NCI-H1105 treated with DMSO at 0.1 percent for 48 hours (cell line): ENCODE results near the gene CLVS2.

ENCODE experiments used
- DNase-seq: peaks from one replicate; lab custom pipeline; 2025; lab: John Stamatoyannopoulos, UW

CLVS2 gene, protein sequence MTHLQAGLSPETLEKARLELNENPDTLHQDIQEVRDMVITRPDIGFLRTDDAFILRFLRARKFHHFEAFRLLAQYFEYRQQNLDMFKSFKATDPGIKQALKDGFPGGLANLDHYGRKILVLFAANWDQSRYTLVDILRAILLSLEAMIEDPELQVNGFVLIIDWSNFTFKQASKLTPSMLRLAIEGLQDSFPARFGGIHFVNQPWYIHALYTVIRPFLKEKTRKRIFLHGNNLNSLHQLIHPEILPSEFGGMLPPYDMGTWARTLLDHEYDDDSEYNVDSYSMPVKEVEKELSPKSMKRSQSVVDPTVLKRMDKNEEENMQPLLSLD

DNA sequence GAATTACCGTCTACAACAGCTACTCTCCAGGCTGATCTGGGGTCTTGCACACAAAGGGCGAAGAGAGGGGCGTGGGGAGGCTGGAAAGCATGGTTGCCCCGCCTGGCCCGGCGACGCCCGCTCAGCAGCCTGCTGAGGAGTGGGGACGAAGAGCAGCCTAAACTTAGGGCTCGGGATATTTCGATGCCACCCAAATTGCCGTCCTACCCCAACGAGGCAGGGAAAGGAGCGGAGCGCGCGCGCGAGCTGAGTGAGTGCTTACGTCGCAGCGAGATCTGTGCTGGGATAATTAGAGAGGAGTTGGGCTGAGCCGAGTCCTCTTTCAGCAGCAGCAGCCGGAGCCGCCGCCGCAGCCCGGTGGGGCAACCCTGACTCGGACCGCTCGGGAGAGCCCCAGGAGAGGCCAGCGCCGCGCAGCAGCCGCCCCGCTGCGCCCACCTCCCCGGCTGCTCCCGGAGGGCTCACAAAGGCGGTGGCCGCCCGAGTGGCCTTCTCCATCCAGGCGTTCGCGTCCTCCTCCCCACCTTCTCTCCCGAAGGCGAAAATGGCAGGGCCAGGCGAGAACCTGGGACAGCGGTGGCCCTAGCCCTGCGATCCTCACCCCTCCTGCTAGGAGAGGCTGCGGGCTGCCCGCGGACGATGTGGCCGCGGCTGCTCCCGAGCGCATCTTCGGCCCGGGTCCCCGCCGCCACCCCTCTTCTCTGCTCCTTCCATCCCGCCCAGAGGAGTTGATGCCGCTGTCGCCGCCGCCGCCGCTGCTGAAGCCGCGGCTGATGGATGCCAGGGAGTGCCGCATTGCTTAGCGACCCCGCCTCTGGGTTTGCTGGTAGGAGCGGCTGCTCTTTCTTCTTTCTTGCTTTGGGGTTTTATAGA, at the start of gene CLVS2:
Gene CLVS2, plus strand, starts transcription at position 315 of the 873 bp plus-strand sequence. CDS start 1,543 bp downstream, outside the sequence.
- DNase-seq, result peak; percentile 79

DNA sequence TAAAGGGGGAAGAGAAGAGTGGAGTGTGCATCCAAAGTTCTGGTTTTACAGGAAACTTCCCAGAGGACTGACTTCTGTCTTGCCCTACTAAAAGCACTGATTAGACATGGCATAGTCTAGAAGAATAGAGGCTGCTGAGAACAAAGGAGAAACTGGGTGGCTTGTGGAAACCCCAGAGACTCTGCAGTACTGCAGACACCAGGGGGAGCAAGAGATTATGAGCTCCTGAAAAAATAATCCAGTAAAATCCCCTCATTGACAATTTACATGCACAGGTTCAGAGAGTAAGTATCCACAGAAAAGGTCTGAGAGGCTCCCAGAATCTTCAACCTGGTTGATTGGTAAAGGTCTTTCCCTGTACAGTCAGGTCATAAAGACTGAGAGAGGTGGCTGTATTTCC, 48.7 kb upstream of the CLVS2 start:
- DNase-seq, result peak; percentile 8

DNA sequence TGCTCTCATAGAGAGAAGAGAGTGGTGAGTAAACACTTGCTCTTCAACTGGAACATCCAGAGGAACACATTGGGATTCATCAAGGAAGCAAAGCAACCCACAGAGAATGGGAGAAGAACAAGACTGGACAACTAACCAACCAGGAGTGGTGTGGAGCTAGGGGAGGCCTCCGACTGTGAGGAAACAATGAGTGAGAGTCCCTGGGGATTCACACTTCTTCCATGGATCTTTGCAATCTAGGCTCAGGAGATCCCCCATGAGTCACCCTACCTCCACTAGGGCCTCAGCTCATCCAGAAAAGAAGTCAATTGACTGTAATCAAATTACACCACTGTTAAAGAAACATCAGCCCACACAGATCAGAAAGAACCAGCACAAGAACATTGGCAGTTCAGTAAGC, 42.3 kb upstream of the CLVS2 start:
- no peak for DNase-seq

DNA sequence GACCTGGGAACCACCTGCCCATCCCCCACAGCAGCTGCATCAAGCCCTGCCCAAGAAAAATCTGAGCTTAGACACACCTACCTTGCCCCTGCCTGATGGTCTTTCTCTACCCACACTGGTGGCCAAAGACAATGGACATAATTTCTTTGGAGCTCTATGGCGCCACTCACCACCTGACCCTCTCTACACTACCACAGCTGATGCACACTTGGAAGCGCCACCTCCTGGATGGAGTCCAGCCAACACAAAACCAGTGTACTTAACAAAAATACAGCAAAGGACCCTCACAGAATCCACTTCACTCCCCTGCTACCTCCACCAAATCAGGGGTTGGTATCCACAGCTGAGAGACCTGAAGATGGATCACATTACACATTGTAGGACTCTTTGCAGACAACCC, 39.7 kb upstream of the CLVS2 start:
- no peak for DNase-seq

DNA sequence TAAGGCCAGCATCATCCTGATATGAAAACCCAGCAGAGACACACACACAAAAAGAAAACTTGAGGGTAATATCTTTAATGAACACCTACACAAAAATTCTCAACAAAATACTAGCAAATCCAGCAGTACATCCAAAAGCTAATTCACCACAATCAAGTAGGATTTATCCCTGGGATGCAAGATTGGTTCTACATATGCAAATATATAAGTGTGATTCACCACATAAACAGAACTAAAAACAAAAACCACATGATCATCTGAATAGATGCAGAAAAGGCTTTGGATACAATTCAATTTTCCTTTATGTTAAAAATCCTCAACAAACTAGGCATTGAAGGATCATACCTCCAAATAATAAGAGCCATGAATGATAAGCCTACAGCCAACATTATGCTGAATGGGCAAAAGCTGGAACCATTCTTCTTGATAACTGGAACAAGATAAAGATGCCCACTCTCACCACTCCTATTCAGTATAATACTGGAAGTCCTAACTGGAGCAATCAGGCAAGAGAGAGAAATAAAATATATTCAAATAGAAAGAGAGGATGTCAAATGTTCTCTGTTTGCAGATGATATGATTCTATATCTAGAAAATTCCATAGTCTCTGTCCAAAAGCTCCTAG, 33.9 kb upstream of the CLVS2 start:
- DNase-seq, result no peak

DNA sequence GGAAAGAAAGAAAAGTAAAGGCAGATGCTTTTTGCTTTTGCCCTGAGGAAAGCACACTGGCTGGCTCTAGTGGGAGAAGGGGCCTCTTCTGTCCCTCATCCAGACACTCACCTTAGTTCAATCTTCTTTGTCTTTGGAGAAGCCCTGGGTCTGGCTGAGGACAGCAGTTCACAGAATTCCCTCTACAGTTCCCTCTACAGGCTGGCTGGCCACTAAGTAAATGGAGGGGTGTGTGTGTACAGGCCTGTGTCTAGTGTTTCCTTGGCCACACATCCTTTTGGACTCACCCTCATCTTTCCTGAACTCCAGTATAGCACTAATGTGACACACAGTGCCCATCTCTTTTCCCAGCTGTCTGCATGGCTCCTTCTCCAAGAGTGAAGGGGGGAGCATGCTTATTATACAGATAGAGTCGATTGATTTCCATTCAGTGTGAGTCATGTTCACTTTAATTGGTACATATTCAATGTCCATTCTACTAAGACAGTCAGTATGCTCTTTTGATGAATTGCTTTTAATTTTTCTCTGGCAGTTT, 26.0 kb upstream of the CLVS2 start:
- no peak for DNase-seq

DNA sequence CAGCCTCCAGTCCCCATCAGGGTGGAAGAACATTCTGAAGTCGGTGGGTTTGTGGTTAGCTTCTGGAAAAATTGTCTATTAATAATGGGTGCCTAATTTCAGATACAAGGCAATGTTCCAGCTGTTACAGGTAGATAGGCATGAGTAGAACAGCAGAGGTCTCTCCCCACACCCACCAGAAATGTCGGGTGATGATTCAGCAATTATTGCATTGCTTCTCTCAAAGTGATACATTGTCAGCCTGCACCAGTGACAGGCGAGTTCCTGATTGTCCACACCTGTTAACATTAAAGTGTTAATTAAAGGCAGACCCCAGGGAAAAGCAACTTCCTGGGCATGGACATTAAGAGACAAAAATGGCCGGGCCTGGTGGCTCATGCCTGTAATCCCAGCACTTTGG, 18.9 kb upstream of the CLVS2 start:
- DNase-seq, result no peak

DNA sequence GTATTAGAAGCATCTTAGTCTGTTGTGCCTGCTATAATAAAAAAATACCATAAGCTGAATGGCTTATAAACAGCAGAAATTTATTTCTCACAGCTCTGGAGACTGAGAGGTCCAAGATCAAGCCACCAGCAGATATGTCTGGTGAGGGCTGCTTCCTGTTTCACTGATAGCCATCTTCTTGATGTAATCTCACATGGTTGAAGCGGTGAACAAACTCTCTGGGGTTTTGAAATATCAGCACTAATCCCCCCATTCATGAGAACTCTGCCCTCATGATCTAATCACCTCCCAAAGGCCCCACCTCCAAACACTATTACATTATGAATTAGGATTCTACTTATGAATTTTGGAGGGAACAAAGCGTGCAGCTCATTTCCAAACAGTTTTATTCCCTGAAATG, 11.6 kb upstream of the CLVS2 start:
- no peak for DNase-seq

DNA sequence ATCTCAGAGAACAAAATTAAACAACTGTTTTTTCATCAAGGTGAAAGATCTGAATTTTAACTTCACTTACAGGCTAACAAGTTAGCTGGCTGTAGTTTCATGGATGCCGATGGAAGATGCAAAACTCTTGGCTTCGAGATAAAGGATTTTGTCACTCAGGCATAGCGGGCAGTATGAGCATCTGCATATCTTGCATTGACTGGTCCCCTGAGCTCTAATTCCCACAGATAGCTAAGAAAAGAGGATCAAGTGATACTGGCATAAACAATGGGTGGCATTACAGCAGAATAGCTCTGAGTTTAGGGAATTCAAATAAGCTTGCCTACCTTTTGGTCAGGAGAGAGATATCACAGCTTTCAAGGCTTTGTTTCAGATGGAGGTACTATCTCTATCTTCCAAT, 1.8 kb upstream of the CLVS2 start:
- no peak for DNase-seq

DNA sequence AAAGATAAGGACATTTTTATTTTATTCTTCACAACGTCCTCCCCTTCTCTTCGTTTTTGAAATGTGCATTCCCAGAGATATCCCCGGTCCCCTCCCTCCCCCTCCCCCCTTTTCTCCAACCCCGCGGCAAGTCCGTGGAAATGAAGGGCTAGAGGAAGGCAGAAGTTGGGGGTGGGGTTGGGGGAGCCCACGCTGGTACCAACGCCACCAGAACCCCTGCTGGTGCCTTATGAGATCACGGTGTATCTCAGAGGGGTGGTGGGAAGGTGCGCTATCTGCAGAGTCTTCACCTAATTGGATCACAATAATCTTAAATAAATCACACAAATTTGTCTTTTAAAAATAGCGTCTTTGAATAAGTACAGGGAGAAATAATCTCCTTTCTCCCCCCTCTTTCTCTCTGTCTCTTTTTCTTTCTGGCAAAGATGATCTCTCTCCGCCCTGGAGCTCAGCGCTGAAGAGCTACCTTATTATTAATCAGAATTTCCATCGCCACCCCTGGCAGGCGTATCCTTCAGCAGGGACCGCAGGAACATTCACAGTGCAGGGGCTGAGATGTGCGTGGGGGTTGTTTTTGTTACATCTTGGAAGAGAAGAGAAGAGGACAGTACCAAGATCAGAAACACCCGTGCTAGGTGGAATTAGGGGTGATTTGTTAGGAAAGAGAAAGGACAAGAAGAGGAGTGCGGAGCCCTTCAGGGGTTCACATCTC, 915 bp downstream of the CLVS2 start:
- DNase-seq, result peak; percentile 52

DNA sequence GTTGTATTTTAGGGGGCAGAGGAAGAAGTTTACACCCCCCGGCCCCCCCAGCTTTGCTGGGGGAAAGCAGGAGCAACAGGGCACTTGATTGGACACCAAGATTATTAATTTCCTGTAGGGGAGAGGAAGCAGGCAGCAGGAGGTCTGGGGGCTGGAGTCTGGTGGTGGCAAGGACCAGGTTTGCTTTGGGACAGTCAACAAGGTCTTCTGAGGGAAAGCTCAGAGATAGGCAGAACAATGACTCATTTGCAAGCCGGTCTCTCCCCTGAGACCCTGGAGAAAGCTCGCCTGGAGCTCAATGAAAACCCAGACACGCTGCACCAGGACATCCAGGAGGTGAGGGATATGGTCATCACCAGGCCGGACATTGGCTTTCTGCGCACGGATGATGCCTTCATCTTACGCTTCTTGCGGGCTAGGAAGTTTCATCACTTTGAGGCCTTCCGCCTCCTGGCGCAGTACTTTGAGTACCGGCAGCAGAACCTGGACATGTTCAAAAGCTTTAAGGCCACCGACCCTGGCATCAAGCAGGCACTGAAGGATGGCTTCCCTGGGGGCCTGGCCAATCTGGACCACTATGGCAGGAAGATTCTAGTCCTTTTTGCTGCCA, 1.6 kb downstream of the CLVS2 start:
- DNase-seq, result no peak

DNA sequence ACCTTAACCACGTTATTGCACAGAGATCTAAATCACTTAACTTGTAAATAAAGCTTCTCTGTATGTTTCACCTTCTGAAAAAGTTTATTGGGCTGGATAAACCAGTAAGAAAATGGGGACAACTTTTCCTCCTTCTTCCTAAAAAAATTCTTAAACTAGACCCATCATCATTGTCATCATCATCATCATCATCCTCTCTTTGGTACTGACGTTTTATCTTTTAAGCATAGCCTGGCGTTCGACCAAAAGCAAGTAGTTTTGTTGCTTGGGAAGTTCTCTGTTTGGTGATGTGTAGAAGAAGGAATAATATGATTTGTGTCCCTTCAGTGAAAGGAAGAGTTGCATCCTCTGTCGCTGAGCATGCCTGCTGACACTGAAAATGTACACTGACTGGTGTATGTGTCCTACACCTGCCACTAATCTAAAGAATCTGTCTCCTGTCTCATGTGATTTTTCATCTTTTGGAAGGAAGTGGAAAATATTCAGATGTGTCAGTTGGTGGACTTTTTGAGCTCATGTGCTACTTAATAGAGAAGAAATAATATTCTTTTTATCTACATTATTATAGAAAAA, 2.5 kb downstream of the CLVS2 start:
- no peak for DNase-seq

DNA sequence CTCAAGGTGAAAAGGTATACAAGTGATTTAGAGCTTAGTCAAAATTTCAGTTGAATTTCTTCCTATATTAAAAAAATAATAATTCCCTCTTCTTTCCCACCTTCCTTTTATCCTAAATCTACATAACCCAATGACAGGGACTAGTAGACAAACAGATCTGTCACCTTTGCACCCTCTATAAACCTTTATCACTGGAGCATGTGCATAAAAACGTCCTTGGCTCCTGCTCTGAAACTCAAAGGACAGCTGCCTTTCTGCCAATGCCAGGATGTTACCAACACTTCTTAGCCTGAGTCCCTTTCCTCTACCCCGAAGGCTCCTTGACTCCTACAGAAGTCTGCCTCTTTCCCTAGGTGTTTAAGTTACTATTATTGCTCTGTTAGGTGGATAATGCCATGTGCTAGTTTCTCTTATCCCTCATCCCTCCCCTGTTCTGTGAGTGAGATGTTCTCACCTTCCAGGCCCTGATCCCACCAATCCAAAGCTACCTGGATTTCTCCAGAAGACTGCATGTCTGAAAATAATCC, 4.3 kb downstream of the CLVS2 start:
- no peak for DNase-seq

DNA sequence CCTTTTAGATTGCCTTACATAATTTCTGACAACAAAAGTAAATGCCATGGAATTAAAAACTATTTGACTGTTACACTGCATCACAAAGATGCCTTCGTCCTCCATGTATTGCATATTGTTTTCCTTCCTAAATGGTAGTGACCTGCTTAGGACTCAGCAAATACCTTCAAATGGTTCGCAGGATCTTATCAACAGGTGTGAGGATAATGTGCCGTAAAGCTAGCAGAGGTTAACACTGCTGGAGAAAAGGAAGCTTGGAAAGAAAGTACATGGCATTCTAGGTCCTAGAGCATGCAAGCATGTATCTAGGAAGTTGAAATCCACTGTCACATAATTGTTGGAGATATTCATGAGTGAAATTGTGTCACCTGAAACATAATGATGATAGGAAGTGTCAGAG, 5.5 kb downstream of the CLVS2 start:
- DNase-seq, result no peak

DNA sequence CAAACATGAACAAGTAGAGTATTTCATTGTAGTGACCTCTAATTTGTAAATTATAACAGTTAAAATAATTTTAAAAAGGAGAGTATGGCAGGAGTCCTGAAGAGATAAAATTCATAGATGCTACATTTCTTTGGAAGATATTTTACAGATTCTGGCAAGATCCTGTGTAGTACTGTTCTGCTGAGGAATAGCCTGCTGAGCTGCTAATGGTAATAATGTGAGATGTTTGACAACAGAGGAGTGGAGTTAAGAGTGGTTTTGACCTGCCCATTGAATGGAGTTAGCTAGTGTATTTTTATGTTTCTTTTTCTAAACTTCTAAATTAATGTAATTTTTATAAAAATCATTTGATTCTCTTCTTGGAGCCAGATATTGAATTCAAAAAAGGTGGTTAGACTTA, 11.8 kb downstream of the CLVS2 start:
- peak; percentile 77 for DNase-seq

DNA sequence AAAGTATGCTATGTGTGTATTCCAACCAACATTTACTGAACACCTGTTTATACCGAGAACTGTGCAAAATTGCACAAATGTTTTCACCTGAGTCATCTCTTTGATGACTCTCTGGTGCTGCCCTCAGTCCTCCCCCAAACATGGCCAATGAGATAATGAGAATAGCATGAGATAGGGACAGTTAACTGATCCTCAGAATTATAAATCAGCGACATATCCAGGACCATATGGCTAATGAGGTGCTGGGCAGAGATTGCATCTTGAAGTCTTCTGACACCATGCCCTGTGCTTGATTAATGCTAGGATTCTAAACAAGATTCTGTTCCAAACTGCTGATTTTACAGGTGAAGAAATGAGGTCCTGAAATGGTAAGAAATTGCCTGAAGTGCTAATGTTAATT, 13.0 kb downstream of the CLVS2 start:
- DNase-seq, result no peak

DNA sequence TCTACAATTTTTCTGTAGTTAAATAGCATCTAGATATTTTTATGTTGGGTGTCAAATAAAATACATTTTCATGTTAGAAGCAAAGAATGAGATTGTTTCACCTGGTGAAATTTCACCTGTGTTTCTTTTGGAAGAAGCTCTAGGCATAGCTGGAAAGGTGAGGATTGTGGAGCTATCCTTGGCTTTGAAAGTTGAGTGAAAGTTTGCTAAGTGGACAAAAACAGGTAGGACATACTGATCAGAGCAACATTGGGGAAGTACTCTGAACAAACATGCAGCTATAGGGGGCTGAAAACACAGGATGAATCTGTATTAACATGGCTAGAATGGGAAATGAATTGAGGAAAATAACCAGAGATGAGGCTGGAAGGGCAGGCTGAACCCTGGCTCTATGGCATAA, 18.8 kb downstream of the CLVS2 start:
- DNase-seq, result no peak

DNA sequence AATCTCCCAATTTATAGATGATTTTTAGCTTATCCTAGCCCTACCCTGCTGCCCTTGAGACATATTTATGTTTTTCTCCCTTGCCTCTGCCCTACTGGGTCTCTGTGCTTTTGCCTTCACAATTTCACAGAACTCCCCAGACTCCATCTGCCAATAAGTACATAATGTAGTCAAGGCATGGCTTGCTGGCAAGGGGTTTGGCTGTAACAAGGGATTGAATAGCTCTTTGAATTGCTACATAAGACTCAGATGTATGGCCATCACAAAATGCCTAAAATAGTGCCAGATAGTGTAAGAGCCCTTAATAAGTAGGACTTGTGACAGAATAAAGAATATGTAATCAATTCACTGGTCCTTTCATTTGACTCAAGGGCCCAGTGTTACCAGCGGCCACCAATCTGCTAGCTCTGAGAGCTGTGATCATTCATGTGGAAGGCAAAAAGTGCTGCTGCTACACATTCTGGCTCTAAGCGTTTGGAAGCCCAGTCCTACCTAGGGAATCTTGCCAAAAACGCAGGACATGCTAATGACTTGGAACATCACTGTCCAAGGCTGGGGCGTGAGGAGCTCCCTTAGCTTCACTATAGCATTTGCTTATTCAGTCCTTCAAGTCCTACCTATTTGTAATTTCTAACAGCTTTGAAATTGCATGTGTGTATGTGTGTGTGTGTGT, 20.5 kb downstream of the CLVS2 start:
- peak; percentile 94 for DNase-seq

DNA sequence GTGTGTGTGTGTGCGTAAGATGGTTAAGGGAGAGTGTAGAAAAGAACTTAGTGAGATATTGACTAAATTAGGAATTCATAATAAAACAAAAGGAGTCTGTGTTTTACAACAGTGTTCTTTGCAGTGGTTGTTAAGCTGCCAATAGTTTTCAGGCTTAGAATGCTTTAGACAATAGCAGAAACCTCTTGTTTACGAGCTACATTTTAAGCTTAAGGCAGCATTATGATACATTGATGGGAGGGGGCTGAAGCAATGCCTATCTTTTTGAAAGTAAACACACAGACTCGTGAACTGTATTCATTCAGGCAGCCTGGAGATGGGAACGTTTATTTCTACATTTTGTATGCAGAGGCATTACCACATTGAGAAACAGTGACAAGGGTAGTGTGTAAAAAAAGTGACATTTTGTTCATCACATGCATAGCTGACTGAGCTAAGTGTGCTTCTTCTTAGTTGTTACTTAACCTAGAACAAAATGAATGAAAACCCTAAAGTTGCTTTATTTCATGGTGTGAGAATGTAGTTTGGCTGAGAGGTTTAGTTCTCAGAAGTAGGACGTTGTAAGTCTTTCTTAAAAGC, 21.2 kb downstream of the CLVS2 start:
- DNase-seq, result peak; percentile 67

DNA sequence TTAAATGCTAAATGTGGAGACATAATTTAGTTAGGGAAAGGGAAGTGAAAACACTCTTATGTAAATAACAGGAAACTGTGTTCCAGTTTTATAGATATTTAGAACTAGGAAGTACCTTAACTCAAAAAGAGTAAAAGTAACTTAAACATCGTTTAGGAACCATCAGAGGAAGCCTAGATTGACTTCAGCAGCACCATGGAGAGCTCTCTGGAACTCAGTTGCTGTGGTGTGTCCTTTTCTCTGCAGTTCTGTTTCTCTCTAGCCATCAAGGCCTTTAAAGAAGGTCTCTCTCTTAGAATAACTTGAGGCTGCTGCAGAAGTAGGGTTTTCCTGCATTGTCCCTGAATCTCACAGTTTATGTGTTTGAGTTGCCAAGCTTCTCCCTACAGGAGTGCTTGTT, 26.9 kb downstream of the CLVS2 start:
- DNase-seq, result no peak
